ENCODE results near the gene LSAMP.

The LSAMP gene

GRCh38 chr3:116348216-116348615, 97.1 kb downstream of the LSAMP start:
- H3K9me3 ChIP-seq (ENCODE audit: control insufficient read depth, insufficient read depth, low read length) = no peaks in the 10 kb centered on the region
- no peaks in the 10 kb centered on the region for H3K27me3 ChIP-seq (ENCODE audit: control insufficient read depth, insufficient read depth, low read length)
- H3K4me3 ChIP-seq (ENCODE audit: low read depth, low read length) = no peak overlapping the region
- H3K9ac ChIP-seq (ENCODE audit: low read depth, low read length) = no peak overlapping the region
- no peaks in the 10 kb centered on the region for H3K36me3 ChIP-seq (ENCODE audit: control insufficient read depth, insufficient read depth, low read length)
- H3K4me1 ChIP-seq (ENCODE audit: control insufficient read depth, insufficient read depth, low read length) = peaks cover 26% of the 10 kb centered on the region

GRCh38 chr3:116342499-116342898, 102.8 kb downstream of the LSAMP start:
- Histone ChIP-seq H3K4me3 (ENCODE audit: low read depth, low read length) (no peak overlapping the region), H3K9ac (ENCODE audit: low read depth, low read length) (no peak overlapping the region), H3K4me1 (ENCODE audit: control insufficient read depth, insufficient read depth, low read length) (peaks cover 46% of the 10 kb centered on the region), H3K27me3 (ENCODE audit: control insufficient read depth, insufficient read depth, low read length) (no peaks in the 10 kb centered on the region), H3K36me3 (ENCODE audit: control insufficient read depth, insufficient read depth, low read length) (no peaks in the 10 kb centered on the region), H3K9me3 (ENCODE audit: control insufficient read depth, insufficient read depth, low read length) (no peaks in the 10 kb centered on the region)

- H3K9me3 ChIP-seq (ENCODE audit: control insufficient read depth, insufficient read depth, low read length) = no peaks in the 10 kb centered on the region
Observed at GRCh38 chr3:116341899-116342298, 103.4 kb downstream of the LSAMP start.

GRCh38 chr3:116341381-116341780, 103.9 kb downstream of the LSAMP start:
- H3K4me3 ChIP-seq (ENCODE audit: low read depth, low read length) = no peak overlapping the region
- no peaks in the 10 kb centered on the region for H3K9me3 ChIP-seq (ENCODE audit: control insufficient read depth, insufficient read depth, low read length)
- no peaks in the 10 kb centered on the region for H3K27me3 ChIP-seq (ENCODE audit: control insufficient read depth, insufficient read depth, low read length)
- no peaks in the 10 kb centered on the region for H3K36me3 ChIP-seq (ENCODE audit: control insufficient read depth, insufficient read depth, low read length)
- peaks cover 46% of the 10 kb centered on the region for H3K4me1 ChIP-seq (ENCODE audit: control insufficient read depth, insufficient read depth, low read length)
- H3K9ac ChIP-seq (ENCODE audit: low read depth, low read length) = no peak overlapping the region

More at GRCh38 chr3:116341899-116342298, 103.4 kb downstream of the LSAMP start:
- Histone ChIP-seq H3K9ac (ENCODE audit: low read depth, low read length) (no peak overlapping the region), H3K4me3 (ENCODE audit: low read depth, low read length) (no peak overlapping the region), H3K4me1 (ENCODE audit: control insufficient read depth, insufficient read depth, low read length) (peaks cover 46% of the 10 kb centered on the region), H3K36me3 (ENCODE audit: control insufficient read depth, insufficient read depth, low read length) (no peaks in the 10 kb centered on the region), H3K27me3 (ENCODE audit: control insufficient read depth, insufficient read depth, low read length) (no peaks in the 10 kb centered on the region)

GRCh38 chr3:116340680-116341216, 104.5 kb downstream of the LSAMP start:
- H3K9ac ChIP-seq (ENCODE audit: low read depth, low read length) = no peak overlapping the region
- no peaks in the 10 kb centered on the region for H3K27me3 ChIP-seq (ENCODE audit: control insufficient read depth, insufficient read depth, low read length)
- H3K36me3 ChIP-seq (ENCODE audit: control insufficient read depth, insufficient read depth, low read length) = no peaks in the 10 kb centered on the region
- H3K9me3 ChIP-seq (ENCODE audit: control insufficient read depth, insufficient read depth, low read length) = no peaks in the 10 kb centered on the region
- no peak overlapping the region for H3K4me3 ChIP-seq (ENCODE audit: low read depth, low read length)
- peaks cover 46% of the 10 kb centered on the region for H3K4me1 ChIP-seq (ENCODE audit: control insufficient read depth, insufficient read depth, low read length)

GRCh38 chr3:116339441-116340028, 105.8 kb downstream of the LSAMP start:
- no peaks in the 10 kb centered on the region for H3K36me3 ChIP-seq (ENCODE audit: control insufficient read depth, insufficient read depth, low read length)

GRCh38 chr3:116338713-116339112, 106.6 kb downstream of the LSAMP start:
- Histone ChIP-seq H3K4me1 (ENCODE audit: control insufficient read depth, insufficient read depth, low read length) (peaks cover 35% of the 10 kb centered on the region), H3K9me3 (ENCODE audit: control insufficient read depth, insufficient read depth, low read length) (no peaks in the 10 kb centered on the region), H3K36me3 (ENCODE audit: control insufficient read depth, insufficient read depth, low read length) (no peaks in the 10 kb centered on the region), H3K9ac (ENCODE audit: low read depth, low read length) (no peak overlapping the region), H3K27me3 (ENCODE audit: control insufficient read depth, insufficient read depth, low read length) (no peaks in the 10 kb centered on the region), H3K4me3 (ENCODE audit: low read depth, low read length) (no peak overlapping the region)

More at GRCh38 chr3:116339441-116340028, 105.8 kb downstream of the LSAMP start:
- Histone ChIP-seq H3K4me1 (ENCODE audit: control insufficient read depth, insufficient read depth, low read length) (peaks cover 42% of the 10 kb centered on the region), H3K27me3 (ENCODE audit: control insufficient read depth, insufficient read depth, low read length) (no peaks in the 10 kb centered on the region), H3K9me3 (ENCODE audit: control insufficient read depth, insufficient read depth, low read length) (no peaks in the 10 kb centered on the region), H3K4me3 (ENCODE audit: low read depth, low read length) (no peak overlapping the region), H3K9ac (ENCODE audit: low read depth, low read length) (no peak overlapping the region)

GRCh38 chr3:116337229-116337628, 108.1 kb downstream of the LSAMP start:
- no peaks in the 10 kb centered on the region for H3K27me3 ChIP-seq (ENCODE audit: control insufficient read depth, insufficient read depth, low read length)
- no peaks in the 10 kb centered on the region for H3K36me3 ChIP-seq (ENCODE audit: control insufficient read depth, insufficient read depth, low read length)
- no peak overlapping the region for H3K9ac ChIP-seq (ENCODE audit: low read depth, low read length)
- H3K4me3 ChIP-seq (ENCODE audit: low read depth, low read length) = no peak overlapping the region
- H3K4me1 ChIP-seq (ENCODE audit: control insufficient read depth, insufficient read depth, low read length) = peaks cover 27% of the 10 kb centered on the region
- H3K9me3 ChIP-seq (ENCODE audit: control insufficient read depth, insufficient read depth, low read length) = no peaks in the 10 kb centered on the region

- no peak overlapping the region for H3K4me3 ChIP-seq (ENCODE audit: low read depth, low read length)
Observed at GRCh38 chr3:116331380-116331779, 113.9 kb downstream of the LSAMP start.

GRCh38 chr3:116322750-116323375, 122.4 kb downstream of the LSAMP start:
- Histone ChIP-seq H3K9ac (ENCODE audit: low read depth, low read length) (no peak overlapping the region), H3K4me3 (ENCODE audit: low read depth, low read length) (no peak overlapping the region), H3K9me3 (ENCODE audit: control insufficient read depth, insufficient read depth, low read length) (no peaks in the 10 kb centered on the region), H3K36me3 (ENCODE audit: control insufficient read depth, insufficient read depth, low read length) (no peaks in the 10 kb centered on the region), H3K4me1 (ENCODE audit: control insufficient read depth, insufficient read depth, low read length) (peaks cover 4% of the 10 kb centered on the region), H3K27me3 (ENCODE audit: control insufficient read depth, insufficient read depth, low read length) (no peaks in the 10 kb centered on the region)

More at GRCh38 chr3:116331380-116331779, 113.9 kb downstream of the LSAMP start:
- Histone ChIP-seq H3K4me1 (ENCODE audit: control insufficient read depth, insufficient read depth, low read length) (no peaks in the 10 kb centered on the region), H3K36me3 (ENCODE audit: control insufficient read depth, insufficient read depth, low read length) (no peaks in the 10 kb centered on the region), H3K9me3 (ENCODE audit: control insufficient read depth, insufficient read depth, low read length) (no peaks in the 10 kb centered on the region), H3K9ac (ENCODE audit: low read depth, low read length) (no peak overlapping the region), H3K27me3 (ENCODE audit: control insufficient read depth, insufficient read depth, low read length) (no peaks in the 10 kb centered on the region)

GRCh38 chr3:116318370-116318769, 126.9 kb downstream of the LSAMP start:
- no peaks in the 10 kb centered on the region for H3K36me3 ChIP-seq (ENCODE audit: control insufficient read depth, insufficient read depth, low read length)
- no peaks in the 10 kb centered on the region for H3K27me3 ChIP-seq (ENCODE audit: control insufficient read depth, insufficient read depth, low read length)
- no peak overlapping the region for H3K9ac ChIP-seq (ENCODE audit: low read depth, low read length)
- peaks cover 4% of the 10 kb centered on the region for H3K4me1 ChIP-seq (ENCODE audit: control insufficient read depth, insufficient read depth, low read length)
- no peak overlapping the region for H3K4me3 ChIP-seq (ENCODE audit: low read depth, low read length)
- H3K9me3 ChIP-seq (ENCODE audit: control insufficient read depth, insufficient read depth, low read length) = no peaks in the 10 kb centered on the region

- Histone ChIP-seq H3K4me1 (ENCODE audit: control insufficient read depth, insufficient read depth, low read length) (peaks cover 4% of the 10 kb centered on the region), H3K4me3 (ENCODE audit: low read depth, low read length) (no peak overlapping the region), H3K9me3 (ENCODE audit: control insufficient read depth, insufficient read depth, low read length) (no peaks in the 10 kb centered on the region), H3K9ac (ENCODE audit: low read depth, low read length) (no peak overlapping the region), H3K27me3 (ENCODE audit: control insufficient read depth, insufficient read depth, low read length) (no peaks in the 10 kb centered on the region), H3K36me3 (ENCODE audit: control insufficient read depth, insufficient read depth, low read length) (no peaks in the 10 kb centered on the region)
Observed at GRCh38 chr3:116316771-116317170, 128.5 kb downstream of the LSAMP start.
